Measurements from ENCODE around the gene MAGEC3. TPM values are rescaled to one million over a fixed set of nuclear protein-coding genes. Genes with fewer than 3 reads are reported as not detected.

The MAGEC3 gene
- polyA plus RNA-seq, 4 donors: not detected

GRCh38 chrX:141928432-141928831, 90.3 kb downstream of the MAGEC3 start:
- FAIRE-seq (no peak), DNase-seq (no peak)
- 53 to 59% (median 58%) methylated on average over 3 of the region's 3 CpGs for WGBS, 3 donors
- Histone ChIP-seq H3K27me3 (ENCODE audit: control insufficient read depth in 3 of 3, insufficient read depth in 3 of 3, low read length in 3 of 3) (no peaks in the 10 kb centered on the region), H3K27ac (ENCODE audit: low read depth in 1 of 3, low read length in 2 of 3) (no peak overlapping the region), H3K4me3 (ENCODE audit: low read depth in 1 of 3, low read length in 3 of 3) (no peak overlapping the region), H3K36me3 (ENCODE audit: control insufficient read depth in 3 of 3, insufficient read depth in 2 of 3, low read depth in 1 of 3, low read length in 3 of 3) (no peaks in the 10 kb centered on the region), H3K9me3 (ENCODE audit: control insufficient read depth in 2 of 2, insufficient read depth in 1 of 2, low read depth in 1 of 2, low read length in 1 of 2) (no peaks in the 10 kb centered on the region), H3K4me1 (ENCODE audit: control insufficient read depth in 3 of 3, insufficient read depth in 2 of 3, low read depth in 1 of 3, low read length in 2 of 3) (no peaks in the 10 kb centered on the region)

DNA sequence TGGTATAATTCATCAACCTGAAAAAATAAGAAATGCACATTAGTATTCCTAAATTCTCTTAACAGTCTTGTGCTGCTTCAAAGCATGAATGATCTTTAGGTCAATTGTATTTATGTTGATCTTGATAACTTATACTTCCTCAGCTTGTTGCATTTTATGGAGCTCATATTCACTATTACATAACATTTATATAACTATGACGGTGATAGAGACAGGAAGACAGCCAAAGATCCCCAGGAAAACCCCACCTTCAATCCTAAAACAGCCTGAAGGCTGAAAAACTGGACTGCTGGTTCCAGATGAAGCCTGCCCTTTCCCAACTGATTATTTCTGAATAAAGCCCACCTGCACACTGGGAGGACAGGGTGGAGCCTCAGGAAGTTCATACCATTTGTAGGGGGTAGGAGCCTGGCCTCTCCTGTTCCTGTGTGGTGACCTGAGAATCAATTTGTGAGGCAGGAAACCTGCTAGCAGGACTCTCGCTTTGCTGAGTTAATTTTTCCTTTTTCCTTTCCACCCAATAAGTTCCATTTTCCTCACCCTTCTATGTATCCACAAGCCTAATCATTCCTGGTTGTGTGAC, 96.0 kb downstream of the MAGEC3 start:
- H3K36me3 ChIP-seq (ENCODE audit: control insufficient read depth in 3 of 3, insufficient read depth in 2 of 3, low read depth in 1 of 3, low read length in 3 of 3): no peaks in the 10 kb centered on the region
- H3K9me3 ChIP-seq (ENCODE audit: control insufficient read depth in 2 of 2, insufficient read depth in 1 of 2, low read depth in 1 of 2, low read length in 1 of 2): no peaks in the 10 kb centered on the region
- H3K27ac ChIP-seq (ENCODE audit: low read depth in 1 of 3, low read length in 2 of 3): no peak overlapping the region
- no peaks in the 10 kb centered on the region for H3K4me1 ChIP-seq (ENCODE audit: control insufficient read depth in 3 of 3, insufficient read depth in 2 of 3, low read depth in 1 of 3, low read length in 2 of 3)
- DNase-seq (no peak), FAIRE-seq (no peak)
- 50 to 76% (median 60%) methylated on average over 2 of the region's 2 CpGs for WGBS, 3 donors
- H3K4me3 ChIP-seq (ENCODE audit: low read depth in 1 of 3, low read length in 3 of 3): no peak overlapping the region
- H3K27me3 ChIP-seq (ENCODE audit: control insufficient read depth in 3 of 3, insufficient read depth in 3 of 3, low read length in 3 of 3): no peaks in the 10 kb centered on the region

DNA sequence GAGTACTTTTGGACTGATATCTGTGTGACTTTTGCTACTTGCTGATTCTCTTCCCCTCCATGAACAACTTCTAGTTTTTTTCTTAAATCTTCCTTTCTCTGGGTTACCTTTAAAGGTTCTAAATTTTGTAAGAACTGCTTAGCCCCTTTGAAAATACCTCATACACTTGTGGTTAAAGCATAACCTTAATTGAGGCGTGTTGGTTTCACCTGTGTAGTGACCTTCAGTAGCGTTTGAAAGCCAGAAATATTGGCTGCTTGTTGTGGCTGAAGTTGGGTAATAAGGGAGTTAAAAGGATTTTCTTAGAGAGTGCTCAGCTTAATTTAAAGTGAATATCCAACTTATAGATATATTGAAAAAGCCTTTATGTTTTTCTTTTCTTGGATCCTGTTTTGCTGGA, 97.5 kb downstream of the MAGEC3 start:
- Histone ChIP-seq H3K9me3 (ENCODE audit: control insufficient read depth in 2 of 2, insufficient read depth in 1 of 2, low read depth in 1 of 2, low read length in 1 of 2) (no peaks in the 10 kb centered on the region), H3K36me3 (ENCODE audit: control insufficient read depth in 3 of 3, insufficient read depth in 2 of 3, low read depth in 1 of 3, low read length in 3 of 3) (no peaks in the 10 kb centered on the region), H3K4me3 (ENCODE audit: low read depth in 1 of 3, low read length in 3 of 3) (no peak overlapping the region), H3K27me3 (ENCODE audit: control insufficient read depth in 3 of 3, insufficient read depth in 3 of 3, low read length in 3 of 3) (no peaks in the 10 kb centered on the region), H3K27ac (ENCODE audit: low read depth in 1 of 3, low read length in 2 of 3) (no peak overlapping the region), H3K4me1 (ENCODE audit: control insufficient read depth in 3 of 3, insufficient read depth in 2 of 3, low read depth in 1 of 3, low read length in 2 of 3) (no peaks in the 10 kb centered on the region)
- FAIRE-seq (no peak), DNase-seq (no peak)
- 48 to 73% (median 52%) methylated on average over 2 of the region's 2 CpGs for WGBS, 3 donors

DNA sequence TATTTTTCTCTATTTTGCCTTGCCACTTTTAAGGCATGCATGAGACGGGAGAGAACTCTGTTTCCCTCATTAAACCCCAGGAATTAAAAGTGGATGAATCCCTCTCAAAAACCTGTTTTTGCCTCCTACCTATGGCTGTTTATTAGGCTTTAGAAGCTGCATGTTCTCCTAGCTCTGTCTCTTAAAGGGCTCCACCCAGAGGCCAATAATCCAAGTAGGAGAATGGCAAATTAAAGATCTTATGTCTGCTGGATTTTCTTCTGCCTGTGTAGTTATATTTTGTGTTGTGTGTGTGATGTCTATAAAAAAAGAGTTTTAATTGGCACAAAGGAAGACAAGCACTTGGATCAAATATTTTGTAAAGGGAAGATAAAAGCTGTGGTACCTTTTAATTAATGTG, 98.0 kb downstream of the MAGEC3 start:
- Histone ChIP-seq H3K27me3 (ENCODE audit: control insufficient read depth in 3 of 3, insufficient read depth in 3 of 3, low read length in 3 of 3) (no peaks in the 10 kb centered on the region), H3K9me3 (ENCODE audit: control insufficient read depth in 2 of 2, insufficient read depth in 1 of 2, low read depth in 1 of 2, low read length in 1 of 2) (no peaks in the 10 kb centered on the region)
- 47 to 84% (median 65%) methylated on average over 1 of the region's 1 CpG for WGBS, 3 donors

DNA sequence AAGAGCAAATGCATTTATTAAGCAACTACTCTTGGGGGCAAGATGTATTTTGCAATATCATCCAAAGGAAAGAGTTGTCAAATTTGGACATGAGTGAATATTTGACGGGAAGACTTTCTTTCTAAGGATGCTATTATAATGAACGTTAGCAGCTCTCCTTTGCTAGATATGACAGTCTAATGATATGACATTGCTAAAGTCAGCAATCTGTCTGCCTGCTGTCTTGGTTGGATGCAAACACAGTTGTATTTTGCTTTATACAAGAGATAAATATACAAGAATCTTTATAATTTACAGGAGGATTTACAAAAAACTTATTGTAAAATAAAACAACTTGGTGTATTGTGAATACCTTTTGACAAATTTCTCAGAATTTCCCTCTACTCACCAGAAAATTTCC, 103.1 kb downstream of the MAGEC3 start:
- FAIRE-seq: no peak
- DNase-seq: no peak
- WGBS, 3 donors: 87 to 94% (median 92%) methylated on average over 2 of the region's 2 CpGs
- no peak overlapping the region for H3K27ac ChIP-seq (ENCODE audit: low read depth in 1 of 3, low read length in 2 of 3)
- no peaks in the 10 kb centered on the region for H3K9me3 ChIP-seq (ENCODE audit: control insufficient read depth in 2 of 2, insufficient read depth in 1 of 2, low read depth in 1 of 2, low read length in 1 of 2)
- no peaks in the 10 kb centered on the region for H3K36me3 ChIP-seq (ENCODE audit: control insufficient read depth in 3 of 3, insufficient read depth in 2 of 3, low read depth in 1 of 3, low read length in 3 of 3)
- no peak overlapping the region for H3K4me3 ChIP-seq (ENCODE audit: low read depth in 1 of 3, low read length in 3 of 3)
- no peaks in the 10 kb centered on the region for H3K4me1 ChIP-seq (ENCODE audit: control insufficient read depth in 3 of 3, insufficient read depth in 2 of 3, low read depth in 1 of 3, low read length in 2 of 3)
- no peaks in the 10 kb centered on the region for H3K27me3 ChIP-seq (ENCODE audit: control insufficient read depth in 3 of 3, insufficient read depth in 3 of 3, low read length in 3 of 3)

More for the DNA sequence above, 98.0 kb downstream of the MAGEC3 start:
- FAIRE-seq (no peak), DNase-seq (no peak)
- H3K27ac ChIP-seq (ENCODE audit: low read depth in 1 of 3, low read length in 2 of 3): no peak overlapping the region
- H3K4me1 ChIP-seq (ENCODE audit: control insufficient read depth in 3 of 3, insufficient read depth in 2 of 3, low read depth in 1 of 3, low read length in 2 of 3): no peaks in the 10 kb centered on the region
- no peaks in the 10 kb centered on the region for H3K36me3 ChIP-seq (ENCODE audit: control insufficient read depth in 3 of 3, insufficient read depth in 2 of 3, low read depth in 1 of 3, low read length in 3 of 3)
- H3K4me3 ChIP-seq (ENCODE audit: low read depth in 1 of 3, low read length in 3 of 3): no peak overlapping the region

DNA sequence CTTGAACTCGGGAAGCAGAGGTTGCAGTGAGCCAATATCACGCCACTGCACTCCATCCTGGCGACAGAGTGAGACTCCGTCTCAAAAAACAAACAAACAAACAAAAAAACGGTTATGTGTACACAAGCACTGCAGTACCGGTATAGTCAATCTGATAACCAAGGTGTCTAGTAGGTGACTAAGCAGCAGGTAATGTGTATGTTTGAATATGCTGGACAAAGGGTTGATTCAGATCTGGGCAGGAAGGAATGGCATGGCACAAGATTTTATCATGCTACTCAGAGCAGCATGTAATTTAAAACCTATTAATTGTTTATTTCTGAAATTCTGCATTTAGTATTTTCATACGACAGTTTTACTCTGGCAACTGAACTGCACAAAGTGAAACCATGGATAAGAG, 107.3 kb downstream of the MAGEC3 start:
- Histone ChIP-seq H3K9me3 (ENCODE audit: control insufficient read depth in 2 of 2, insufficient read depth in 1 of 2, low read depth in 1 of 2, low read length in 1 of 2) (no peaks in the 10 kb centered on the region), H3K27me3 (ENCODE audit: control insufficient read depth in 3 of 3, insufficient read depth in 3 of 3, low read length in 3 of 3) (no peaks in the 10 kb centered on the region), H3K4me3 (ENCODE audit: low read depth in 1 of 3, low read length in 3 of 3) (no peak overlapping the region), H3K36me3 (ENCODE audit: control insufficient read depth in 3 of 3, insufficient read depth in 2 of 3, low read depth in 1 of 3, low read length in 3 of 3) (no peaks in the 10 kb centered on the region), H3K27ac (ENCODE audit: low read depth in 1 of 3, low read length in 2 of 3) (no peak overlapping the region), H3K4me1 (ENCODE audit: control insufficient read depth in 3 of 3, insufficient read depth in 2 of 3, low read depth in 1 of 3, low read length in 2 of 3) (no peaks in the 10 kb centered on the region)
- 67 to 76% (median 69%) methylated on average over 7 of the region's 7 CpGs for WGBS, 3 donors
- DNase-seq (no peak), FAIRE-seq (no peak)

DNA sequence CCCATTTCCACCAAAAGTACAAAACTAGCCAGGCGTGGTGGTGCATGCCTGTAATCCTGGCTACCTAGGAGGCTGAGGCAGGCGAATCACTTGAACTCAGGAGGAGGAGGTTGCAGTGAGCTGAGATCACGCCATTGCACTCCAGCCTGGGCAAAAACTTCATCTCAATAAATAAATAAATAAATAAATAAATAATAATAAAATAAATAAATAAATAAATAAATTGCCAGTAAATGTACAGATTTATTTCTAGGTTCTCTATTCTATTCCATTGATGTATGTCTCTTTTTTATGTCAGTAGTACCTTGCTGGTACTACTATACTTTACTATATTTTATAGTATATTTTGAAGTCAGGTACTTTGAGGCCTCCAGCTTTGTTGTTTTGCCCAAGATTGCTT, 109.2 kb downstream of the MAGEC3 start:
- WGBS, 3 donors: 63 to 88% (median 72%) methylated on average over 3 of the region's 3 CpGs

More for the DNA sequence above, 109.2 kb downstream of the MAGEC3 start:
- Histone ChIP-seq H3K4me1 (ENCODE audit: control insufficient read depth in 3 of 3, insufficient read depth in 2 of 3, low read depth in 1 of 3, low read length in 2 of 3) (no peaks in the 10 kb centered on the region), H3K4me3 (ENCODE audit: low read depth in 1 of 3, low read length in 3 of 3) (no peak overlapping the region), H3K9me3 (ENCODE audit: control insufficient read depth in 2 of 2, insufficient read depth in 1 of 2, low read depth in 1 of 2, low read length in 1 of 2) (peaks cover 0 to 6% of the 10 kb centered on the region in 2 donors), H3K36me3 (ENCODE audit: control insufficient read depth in 3 of 3, insufficient read depth in 2 of 3, low read depth in 1 of 3, low read length in 3 of 3) (no peaks in the 10 kb centered on the region), H3K27ac (ENCODE audit: low read depth in 1 of 3, low read length in 2 of 3) (no peak overlapping the region), H3K27me3 (ENCODE audit: control insufficient read depth in 3 of 3, insufficient read depth in 3 of 3, low read length in 3 of 3) (no peaks in the 10 kb centered on the region)
- DNase-seq: no peak
- no peak for FAIRE-seq

Other genes with a start within 250 kb of the MAGEC3 start
- not detected for gene SPANXA2, start 248.6 kb upstream of the MAGEC3 start, polyA plus RNA-seq
- gene SPANXD, start 139.6 kb upstream of the MAGEC3 start, polyA plus RNA-seq: not detected
- not detected for gene MAGEC1, start 65.6 kb downstream of the MAGEC3 start, polyA plus RNA-seq

Data from small intestine (tissue), 7 donors.